Esophagus mucosa (tissue), 1 donor: ENCODE measurements around the gene NUDT4. TPM values are rescaled to one million over a fixed set of nuclear protein-coding genes. Genes with fewer than 3 reads are reported as not detected.
"Not testable (repeated sequence)": the region's sequence is repeated elsewhere in the genome, so short reads cannot be mapped to it uniquely, and the experiment has no call there.

Source experiments
- ATAC-seq: fragments of 200-7000 bp; cut with Tn5 transposase; one replicate; pipeline ENCODE4 v1.9.1; 2020
- total RNA-seq: library from RNA; stranded (reverse); gene quantifications from one replicate; pipeline ENCODE4 v1.2.4, GENCODE V29; 2023
- donor health status: DM: yes; HTN: yes; CAD: no.

NUDT4 gene
- total RNA-seq, 1 donor from 2014 or later, result 21.6 TPM

GRCh38 chr12:93368766-93369165 lies 9.0 kb upstream of the NUDT4 start:
- ATAC-seq, result no peak

- ATAC-seq, result no peak
Observed at GRCh38 chr12:93369505-93369904, 8.2 kb upstream of the NUDT4 start.

- ATAC-seq, result no peak
Observed at GRCh38 chr12:93370947-93371346, 6.8 kb upstream of the NUDT4 start.

GRCh38 chr12:93373961-93374656 lies 3.6 kb upstream of the NUDT4 start:
- ATAC-seq, result no peak

GRCh38 chr12:93375906-93376305 lies 1.8 kb upstream of the NUDT4 start:
- ATAC-seq, result no peak

- ATAC-seq, result no peak
Observed at GRCh38 chr12:93376436-93377251, 1.1 kb upstream of the NUDT4 start.

- peak; percentile 46 for ATAC-seq
Observed at GRCh38 chr12:93378196-93378997, 672 bp downstream of the NUDT4 start.

GRCh38 chr12:93378998-93379325 lies 1.2 kb downstream of the NUDT4 start:
- ATAC-seq, result no peak

GRCh38 chr12:93379326-93379980 lies 1.7 kb downstream of the NUDT4 start:
- no peak for ATAC-seq

- ATAC-seq, result no peak
Observed at GRCh38 chr12:93379981-93380361, 2.2 kb downstream of the NUDT4 start.

GRCh38 chr12:93380480-93381121 lies 2.9 kb downstream of the NUDT4 start:
- no peak for ATAC-seq

GRCh38 chr12:93381161-93381975 lies 3.6 kb downstream of the NUDT4 start:
- no peak for ATAC-seq

- not testable (repeated sequence) for ATAC-seq
Observed at GRCh38 chr12:93381976-93382437, 4.3 kb downstream of the NUDT4 start.

- ATAC-seq, result no peak
Observed at GRCh38 chr12:93387780-93388179, 10.1 kb downstream of the NUDT4 start.

GRCh38 chr12:93390031-93390430 lies 12.3 kb downstream of the NUDT4 start:
- ATAC-seq, result no peak

- no peak for ATAC-seq
Observed at GRCh38 chr12:93390549-93391297, 13.0 kb downstream of the NUDT4 start.

- ATAC-seq, result no peak
Observed at GRCh38 chr12:93393425-93393824, 15.7 kb downstream of the NUDT4 start.

GRCh38 chr12:93397412-93397811 lies 19.7 kb downstream of the NUDT4 start:
- ATAC-seq, result no peak

GRCh38 chr12:93399183-93399863 lies 21.6 kb downstream of the NUDT4 start:
- ATAC-seq, result peak; percentile 96
